GM12801 (cell line): ENCODE measurements around the gene PRR22.

ENCODE experiments used
- CTCF ChIP-seq: IDR thresholded peaks from one replicate; pipeline ENCODE4 v1.5.1; 2011; ENCODE audit warnings: control low read depth; ENCODE audit not compliant: insufficient read length; ENCODE audit errors: extremely low read depth

PRR22 gene

DNA sequence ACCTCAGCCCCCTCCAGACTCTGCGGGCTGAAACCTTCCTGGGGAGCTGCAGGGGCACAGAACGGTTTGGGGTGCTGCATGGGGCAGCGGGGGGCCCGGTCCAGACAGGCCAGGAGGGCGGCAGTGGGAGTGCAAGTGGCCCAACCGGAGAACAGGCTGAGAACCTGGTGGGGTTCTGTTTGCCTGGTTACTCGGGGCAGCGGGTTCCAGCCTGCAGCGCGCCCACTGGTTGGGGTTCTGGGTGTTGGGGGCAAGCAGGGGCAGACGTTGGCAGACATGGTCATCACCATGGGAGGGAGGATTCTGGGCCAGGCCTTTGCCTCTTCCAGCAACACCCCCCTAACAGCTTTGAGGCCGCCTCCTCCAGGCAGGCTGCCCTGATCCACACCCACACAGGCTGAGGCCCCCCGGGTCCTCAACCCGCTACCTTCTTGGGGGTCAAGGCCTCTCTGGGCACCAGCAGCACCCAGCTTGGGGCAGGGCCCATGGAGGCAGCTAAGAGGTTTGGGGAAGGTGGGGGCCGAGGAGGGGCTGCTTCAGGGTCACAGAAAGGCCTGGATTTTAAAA is at the start of gene PRR22:
Gene PRR22, minus strand, starts transcription at position 166 of the 567 bp plus-strand sequence. Its CDS starts 86 bp downstream, at position 80.
- TF ChIP-seq CTCF: no peak

DNA sequence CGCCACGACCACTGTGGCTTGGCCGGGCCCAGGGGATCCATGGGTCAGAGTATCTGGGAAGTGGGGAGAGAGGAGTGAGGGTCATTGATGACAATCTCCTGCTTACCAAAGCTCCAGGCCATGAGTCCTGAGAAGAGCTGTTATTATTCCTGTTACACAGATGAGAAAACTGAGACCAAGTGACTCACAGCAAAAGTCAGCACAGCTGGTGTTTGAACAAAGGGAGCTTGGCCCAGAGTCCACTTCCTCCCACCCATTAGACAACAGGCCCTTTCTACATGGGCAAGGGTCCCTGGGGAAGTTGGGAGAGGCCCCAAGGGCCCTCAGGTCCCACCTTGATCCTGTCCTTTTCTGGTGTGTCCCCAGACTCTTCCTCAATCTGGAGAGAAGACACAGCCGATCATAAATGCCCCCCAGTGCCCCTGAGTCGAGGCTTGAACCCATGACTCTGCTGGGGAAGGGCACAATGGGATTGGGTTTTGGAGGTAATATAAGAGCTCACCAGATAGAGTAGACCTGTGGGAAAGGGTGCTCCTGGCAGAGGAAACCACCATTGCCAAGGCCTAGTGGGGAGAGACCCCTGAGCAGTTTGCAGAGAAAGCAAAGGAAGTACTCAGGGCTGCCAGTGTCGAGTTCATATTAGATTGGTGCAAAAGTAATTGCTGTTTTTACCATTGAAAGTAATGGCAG is 48.1 kb upstream of the PRR22 start:
- TF ChIP-seq CTCF: no peak

DNA sequence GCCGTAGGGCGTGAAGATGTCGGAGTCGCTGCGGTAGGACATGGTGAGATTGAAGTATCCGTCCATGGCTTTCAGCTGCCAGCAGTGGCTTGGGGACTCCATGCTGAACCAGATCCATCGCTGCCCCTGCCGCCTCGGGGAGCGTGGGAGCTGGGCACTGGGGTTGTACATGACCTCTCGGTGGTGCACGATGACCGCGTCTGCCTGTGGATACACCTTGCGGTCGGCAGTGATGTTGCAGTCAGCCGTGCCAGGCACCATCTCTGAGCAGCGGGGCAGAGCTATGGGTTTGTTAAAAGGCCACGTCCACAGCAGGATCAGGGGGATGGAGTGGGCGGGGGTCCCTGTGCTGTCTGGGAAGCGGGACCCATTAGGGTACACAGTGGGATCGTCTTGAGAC is 47.5 kb upstream of the PRR22 start:
- no peak for TF ChIP-seq CTCF

GRCh38 chr19:5831159-5831558 is 46.6 kb upstream of the PRR22 start:
- TF ChIP-seq CTCF: no peak

GRCh38 chr19:5829567-5830310 is 45.2 kb upstream of the PRR22 start:
- no peak for TF ChIP-seq CTCF

DNA sequence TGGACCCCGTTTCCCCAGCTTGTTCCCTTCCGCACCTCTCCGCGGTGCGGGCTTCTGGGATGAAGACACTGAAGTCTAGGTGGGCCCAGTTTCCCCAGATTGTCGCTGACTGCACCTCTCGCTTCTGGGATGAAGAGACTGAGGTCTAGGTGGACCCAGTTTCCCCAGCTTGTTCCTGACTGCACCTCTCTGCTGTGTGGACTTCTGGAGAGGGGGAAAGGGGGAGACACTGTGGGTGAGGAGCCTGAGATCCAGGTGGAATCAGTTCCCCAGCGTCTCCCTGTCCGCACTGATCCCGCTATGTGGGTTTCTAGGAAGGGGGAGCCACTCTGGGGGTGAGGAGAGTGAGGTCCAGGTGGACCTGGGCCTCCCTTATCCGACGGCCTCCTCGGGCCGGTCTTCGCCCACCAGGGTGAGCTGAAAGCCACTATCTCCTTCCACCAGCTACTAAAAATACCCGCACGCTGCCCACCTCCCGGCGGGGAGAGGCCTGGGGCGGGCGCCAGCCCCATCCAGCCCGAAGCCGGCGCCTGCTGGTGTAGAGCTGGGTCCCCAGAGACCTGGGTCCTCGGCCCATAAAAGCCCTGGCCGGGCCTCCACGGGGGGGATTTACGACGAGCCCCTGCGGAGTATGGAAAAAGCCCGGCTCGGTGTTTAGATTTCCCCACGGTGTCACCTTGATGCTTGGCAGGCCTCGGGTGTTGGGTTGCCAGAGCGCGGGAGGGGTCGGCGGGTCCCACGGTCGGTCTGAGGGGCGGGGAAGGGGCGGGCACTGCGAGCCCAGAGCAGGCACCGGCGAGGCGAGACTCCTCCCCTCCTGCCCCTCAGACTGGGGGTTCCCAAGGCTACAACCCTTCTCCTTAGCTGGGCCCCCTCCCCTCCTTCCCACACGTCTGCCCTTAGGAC is 44.4 kb upstream of the PRR22 start:
- TF ChIP-seq CTCF: no peak
